GM12891 (cell line): ENCODE results near the gene MCM3AP.

Source experiments
- POLR2A ChIP-seq: IDR thresholded peaks from 2 replicates; pipeline ENCODE4 v1.6.1; 2011; ENCODE audit warnings: low read depth, low read length, control low read depth
- POLR2AphosphoS5 ChIP-seq: IDR thresholded peaks from 2 replicates; pipeline ENCODE4 v1.6.1; 2011; ENCODE audit warnings: low read depth, low read length, control low read depth
- TAF1 ChIP-seq: IDR thresholded peaks from 2 replicates; pipeline ENCODE4 v1.6.1; 2011; ENCODE audit warnings: low read depth, low read length, control low read depth

DNA sequence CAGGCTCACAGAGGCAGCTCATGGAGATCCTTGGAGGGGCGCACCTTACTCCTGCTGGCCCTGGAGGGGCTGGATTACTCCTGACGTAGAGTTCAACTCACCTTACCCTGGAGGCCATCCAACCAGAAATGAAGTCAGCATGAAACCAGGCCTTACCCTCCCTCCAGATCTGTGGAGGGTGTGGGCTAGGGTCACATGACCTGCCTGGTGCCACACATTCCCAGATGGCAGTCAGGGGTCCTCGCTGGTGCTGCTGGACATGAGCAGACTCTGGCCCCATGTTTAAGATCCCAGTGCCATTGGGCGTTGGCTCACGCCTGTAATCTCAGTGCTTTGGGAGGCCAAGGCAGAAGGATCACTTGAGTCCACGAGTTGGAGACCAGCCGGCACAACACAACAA, 33.8 kb upstream of the MCM3AP start:
- TF ChIP-seq POLR2AphosphoS5 (no peak), POLR2A (no peak), TAF1 (no peak)
